HTR-8/SVneo (cell line): ENCODE measurements around the gene DENND1A.

Experiments used
- DNase-seq: peaks from one replicate; pipeline ENCODE4 v3.0.0; 2011; ENCODE audit warnings: low spot score, mixed read lengths; ENCODE audit not compliant: insufficient read length
- FAIRE-seq: peaks from 2 replicates; lab custom pipeline; 2011; peaks lifted over from hg19 to GRCh38; lab: Jason Lieb, UNC

Gene DENND1A

GRCh38 chr9:123372766-123373446, 557.0 kb downstream of the DENND1A start:
- no peak for FAIRE-seq
- no peak for DNase-seq

- DNase-seq (no peak), FAIRE-seq (no peak)
Observed at GRCh38 chr9:123371805-123372590, 557.9 kb downstream of the DENND1A start.

DNA sequence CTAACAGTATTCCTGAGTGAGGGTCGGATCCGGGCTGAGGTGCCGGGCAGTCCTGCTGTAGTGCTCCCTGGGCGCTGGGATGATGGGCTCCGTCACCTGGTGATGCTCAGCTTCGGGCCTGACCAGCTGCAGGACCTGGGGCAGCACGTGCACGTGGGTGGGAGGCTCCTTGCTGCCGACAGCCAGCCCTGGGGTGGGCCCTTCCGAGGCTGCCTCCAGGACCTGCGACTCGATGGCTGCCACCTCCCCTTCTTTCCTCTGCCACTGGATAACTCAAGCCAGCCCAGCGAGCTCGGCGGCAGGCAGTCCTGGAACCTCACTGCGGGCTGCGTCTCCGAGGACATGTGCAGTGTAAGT, 558.7 kb downstream of the DENND1A start:
- DNase-seq = no peak
- no peak for FAIRE-seq

GRCh38 chr9:123370526-123371227, 559.2 kb downstream of the DENND1A start:
- DNase-seq (no peak), FAIRE-seq (no peak)

DNA sequence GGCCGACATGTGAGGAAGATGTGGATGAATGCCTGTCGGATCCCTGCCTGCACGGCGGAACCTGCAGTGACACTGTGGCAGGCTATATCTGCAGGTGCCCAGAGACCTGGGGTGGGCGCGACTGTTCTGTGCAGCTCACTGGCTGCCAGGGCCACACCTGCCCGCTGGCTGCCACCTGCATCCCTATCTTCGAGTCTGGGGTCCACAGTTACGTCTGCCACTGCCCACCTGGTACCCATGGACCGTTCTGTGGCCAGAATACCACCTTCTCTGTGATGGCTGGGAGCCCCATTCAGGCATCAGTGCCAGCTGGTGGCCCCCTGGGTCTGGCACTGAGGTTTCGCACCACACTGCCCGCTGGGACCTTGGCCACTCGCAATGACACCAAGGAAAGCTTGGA, 559.8 kb downstream of the DENND1A start:
- no peak for FAIRE-seq
- DNase-seq = no peak

GRCh38 chr9:123369296-123369695, 560.6 kb downstream of the DENND1A start:
- no peak for FAIRE-seq
- no peak for DNase-seq

- DNase-seq (peak; percentile 33), FAIRE-seq (no peak)
Observed at GRCh38 chr9:123368536-123369153, 561.3 kb downstream of the DENND1A start.

- DNase-seq = peak; percentile 45
- no peak for FAIRE-seq
Observed at GRCh38 chr9:123368023-123368422, 561.9 kb downstream of the DENND1A start.

DNA sequence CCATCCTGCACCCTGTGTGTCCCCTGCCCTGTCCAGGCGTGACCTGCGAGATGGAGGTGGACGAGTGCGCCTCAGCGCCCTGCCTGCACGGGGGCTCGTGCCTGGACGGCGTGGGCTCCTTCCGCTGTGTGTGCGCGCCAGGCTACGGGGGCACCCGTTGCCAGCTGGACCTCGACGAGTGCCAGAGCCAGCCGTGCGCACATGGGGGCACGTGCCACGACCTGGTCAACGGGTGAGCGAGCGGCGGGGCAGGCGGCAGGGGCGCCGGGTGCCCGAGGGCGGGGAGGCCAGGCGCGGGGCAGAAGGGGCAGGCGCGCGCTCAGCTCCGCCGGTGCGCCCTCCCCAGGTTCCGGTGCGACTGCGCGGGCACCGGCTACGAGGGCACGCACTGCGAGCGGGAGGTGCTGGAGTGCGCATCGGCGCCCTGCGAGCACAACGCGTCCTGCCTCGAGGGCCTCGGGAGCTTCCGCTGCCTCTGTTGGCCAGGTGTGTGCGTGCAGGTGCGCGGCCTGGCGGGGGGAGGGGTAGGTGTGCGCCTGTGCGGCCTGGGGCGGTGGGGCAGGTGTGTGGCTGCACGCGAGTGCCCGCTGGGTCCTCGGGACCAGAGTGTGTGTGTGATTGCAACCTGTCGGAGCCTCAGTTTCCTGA, 563.9 kb downstream of the DENND1A start:
- DNase-seq = no peak
- FAIRE-seq = no peak

- DNase-seq (no peak), FAIRE-seq (no peak)
Observed at GRCh38 chr9:123365287-123365880, 564.5 kb downstream of the DENND1A start.

DNA sequence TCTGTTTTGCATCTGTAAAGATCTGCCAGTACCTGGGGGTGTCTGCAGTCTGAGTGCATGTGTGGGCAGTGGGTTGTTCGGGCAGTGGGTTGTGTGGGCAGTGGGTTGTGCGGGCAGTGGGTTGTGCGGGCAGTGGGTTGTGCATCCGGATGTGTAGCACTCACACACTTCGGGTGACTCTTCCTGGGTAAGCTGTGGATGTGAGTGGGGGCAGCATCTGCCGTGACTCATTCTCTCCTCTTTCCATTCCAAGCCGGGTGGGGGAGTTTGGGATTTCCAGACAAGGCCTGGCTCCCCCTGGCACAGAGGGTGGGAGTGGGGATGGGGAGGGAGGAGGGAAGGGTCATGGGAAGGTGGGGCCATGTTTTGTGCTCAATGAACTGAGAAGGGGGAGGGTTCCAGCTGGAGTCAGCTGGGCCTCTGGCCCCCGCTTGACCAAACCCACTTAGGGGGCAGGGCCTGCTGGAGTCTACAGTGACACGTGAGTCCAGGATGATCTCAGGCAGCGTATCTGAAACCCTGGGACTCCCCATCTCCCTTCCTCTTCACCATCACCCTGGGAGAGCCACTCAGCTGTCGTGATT, 565.6 kb downstream of the DENND1A start:
- DNase-seq (no peak), FAIRE-seq (peak; percentile 55)

GRCh38 chr9:123362856-123363255, 567.1 kb downstream of the DENND1A start:
- no peak for DNase-seq
- FAIRE-seq = no peak

- FAIRE-seq = no peak
- no peak for DNase-seq
Observed at GRCh38 chr9:123361731-123362510, 568.0 kb downstream of the DENND1A start.

DNA sequence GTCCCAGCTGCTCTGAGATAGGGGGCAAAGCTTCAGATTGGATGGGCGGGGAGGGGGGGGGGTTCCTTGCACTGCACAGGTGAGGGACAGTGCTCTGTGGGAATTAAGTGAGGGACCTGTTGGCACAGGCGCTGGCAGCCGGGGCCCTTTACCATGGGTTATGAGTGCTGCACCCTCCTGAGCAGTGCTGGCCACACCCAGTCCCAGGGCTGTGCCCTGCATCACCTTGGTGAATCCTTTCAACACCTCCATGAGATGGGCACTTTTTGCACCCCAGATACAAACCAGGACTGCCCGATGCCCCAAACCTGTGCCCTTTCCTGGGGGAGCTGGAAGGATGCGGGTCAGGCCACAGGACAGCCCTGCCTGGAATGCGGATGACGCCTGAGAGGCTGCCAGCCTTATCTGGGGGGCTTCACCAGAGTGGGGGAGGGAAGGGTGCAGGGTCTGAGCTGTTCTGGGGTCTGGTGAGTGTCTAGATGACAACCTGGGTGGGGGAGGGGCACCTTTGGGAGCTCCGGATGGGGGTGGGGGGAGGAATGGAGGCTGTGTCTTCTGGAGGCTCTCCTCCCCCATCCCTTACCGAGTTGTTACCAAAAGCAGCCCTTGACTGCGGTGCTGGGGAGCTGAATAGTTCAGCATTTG, 568.7 kb downstream of the DENND1A start:
- no peak for FAIRE-seq
- no peak for DNase-seq

- no peak for DNase-seq
- no peak for FAIRE-seq
Observed at GRCh38 chr9:123360161-123361085, 569.5 kb downstream of the DENND1A start.

GRCh38 chr9:123359546-123359945, 570.4 kb downstream of the DENND1A start:
- DNase-seq (no peak), FAIRE-seq (no peak)

DNA sequence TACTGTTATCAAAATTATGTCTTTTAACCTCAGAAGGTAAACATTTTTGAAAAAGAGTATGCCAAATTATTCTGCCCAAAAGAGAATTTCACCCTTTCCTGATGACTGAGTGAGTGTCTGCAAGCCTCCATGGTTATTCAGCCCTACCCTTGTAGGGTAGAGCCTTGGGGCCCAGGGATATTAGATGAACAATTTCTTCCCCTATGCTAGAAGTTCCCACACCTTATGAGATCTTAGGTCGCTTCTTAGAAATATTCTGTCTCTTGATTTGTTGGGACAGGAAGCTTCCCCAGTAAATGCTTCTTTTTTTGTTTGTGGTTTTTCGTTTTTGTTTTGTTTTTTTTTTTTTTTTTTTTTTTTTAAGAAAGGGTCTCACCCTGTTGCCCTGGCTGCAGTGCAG, 570.8 kb downstream of the DENND1A start:
- DNase-seq (no peak), FAIRE-seq (no peak)
